ENCODE measurements around the gene NANOS2. TPM values are rescaled to one million over a fixed set of nuclear protein-coding genes. Genes with fewer than 3 reads are reported as not detected.

Gene NANOS2
- total and polyA plus RNA-seq, 10 donors: not detected

DNA sequence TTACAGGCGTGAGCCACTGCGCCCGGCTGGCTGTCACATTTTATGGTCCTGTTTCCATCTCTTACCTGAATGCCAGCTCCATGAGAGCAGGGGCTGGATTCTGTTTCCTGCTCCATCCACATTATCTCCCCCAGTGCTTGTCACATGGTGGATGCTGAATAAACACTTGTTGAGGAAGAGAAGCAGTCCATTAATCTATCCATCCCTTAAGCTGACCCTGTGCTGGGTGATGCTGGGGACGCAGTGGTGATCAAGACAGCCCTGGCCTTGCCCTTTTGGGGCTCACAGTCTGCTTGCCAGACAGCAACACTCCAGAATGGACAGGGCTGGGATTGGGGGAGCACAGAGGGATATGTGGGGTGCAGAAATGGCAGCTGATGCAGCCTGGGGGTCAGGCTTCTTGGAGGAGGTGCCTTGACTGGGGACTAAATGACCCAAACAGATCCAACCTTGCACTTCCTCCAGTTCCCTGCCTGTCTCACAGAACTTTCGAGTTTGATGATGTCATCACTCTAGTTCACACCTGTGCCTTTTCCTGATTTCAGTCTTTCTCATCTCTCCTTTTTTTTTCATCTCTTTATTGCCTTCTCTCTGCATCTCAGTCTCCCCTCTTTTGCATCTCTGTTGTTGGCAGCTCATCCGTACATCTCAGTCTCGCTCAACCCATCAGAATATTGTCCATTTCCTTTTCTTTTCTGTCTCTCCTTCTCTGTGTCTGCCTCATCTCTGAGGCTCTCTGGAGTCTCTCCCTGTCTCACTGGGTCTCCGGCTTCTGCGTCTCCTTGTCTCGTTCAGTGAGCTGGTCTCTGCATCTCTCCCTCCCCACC lies 33.3 kb downstream of the NANOS2 start:
- 81 to 88% (median 85%) methylated on average over 10 of the region's 10 CpGs for WGBS, 5 donors
- intact Hi-C loops (cut with DNase I; ENCODE audit: low total_unique reads): no loop called here

GRCh38 chr19:45879971-45880370 lies 34.6 kb downstream of the NANOS2 start:
- 81 to 92% (median 86%) methylated on average over 2 of the region's 2 CpGs for WGBS, 5 donors
- no peak for DNase-seq
- Histone ChIP-seq H3K4me1 (peaks cover 21 to 49% (median 40%) of the 10 kb centered on the region in 6 donors), H3K27ac (no peak overlapping the region), H3K4me3 (no peak overlapping the region), H3K27me3 (replicated peaks in 1 of 7) (peaks cover 0 to 46% (median 6%) of the 10 kb centered on the region in 7 donors), H3K36me3 (peaks cover 0 to 18% (median 9%) of the 10 kb centered on the region in 6 donors), H3K9me3 (no peaks in the 10 kb centered on the region)
- intact Hi-C loops (cut with DNase I; ENCODE audit: low total_unique reads): no loop called here
- TF ChIP-seq POLR2AphosphoS5 (IDR thresholded peaks at IDR 0.05) (no peak), CTCF (IDR thresholded peaks at IDR 0.05 in 8 of 11, conservative IDR thresholded peaks at IDR 0.05 in 3 of 11) (no peak), POLR2A (IDR thresholded peaks at IDR 0.05) (no peak)

More for the DNA sequence above, 33.3 kb downstream of the NANOS2 start:
- TF ChIP-seq CTCF (IDR thresholded peaks at IDR 0.05 in 8 of 11, conservative IDR thresholded peaks at IDR 0.05 in 3 of 11): no peak
- Histone ChIP-seq H3K36me3 (peaks cover 0 to 18% (median 9%) of the 10 kb centered on the region in 6 donors), H3K9me3 (no peaks in the 10 kb centered on the region), H3K4me3 (no peak overlapping the region), H3K4me1 (peaks cover 25 to 54% (median 46%) of the 10 kb centered on the region in 6 donors), H3K27me3 (replicated peaks in 1 of 7) (peaks cover 0 to 36% (median 6%) of the 10 kb centered on the region in 7 donors), H3K27ac (no peak overlapping the region)
- DNase-seq: no peak

- TF ChIP-seq POLR2AphosphoS5 (IDR thresholded peaks at IDR 0.05) (no peak), POLR2A (IDR thresholded peaks at IDR 0.05) (no peak), CTCF (IDR thresholded peaks at IDR 0.05 in 8 of 11, conservative IDR thresholded peaks at IDR 0.05 in 3 of 11) (no peak)
- H3K4me3 ChIP-seq: no peak overlapping the region
- no peaks in the 10 kb centered on the region for H3K9me3 ChIP-seq
- intact Hi-C loops (cut with DNase I; ENCODE audit: low total_unique reads): no loop called here
- WGBS, 5 donors: 44 to 66% (median 48%) methylated on average over 8 of the region's 8 CpGs
- DNase-seq: no peak
- H3K4me1 ChIP-seq: peaks cover 12 to 40% (median 31%) of the 10 kb centered on the region in 6 donors
- H3K27ac ChIP-seq: no peak overlapping the region
- peaks cover 0 to 10% (median 2%) of the 10 kb centered on the region in 6 donors for H3K36me3 ChIP-seq
- H3K27me3 ChIP-seq (replicated peaks in 1 of 7): peaks cover 0 to 52% (median 6%) of the 10 kb centered on the region in 7 donors
Observed at GRCh38 chr19:45879055-45879454, 35.5 kb downstream of the NANOS2 start.

- Histone ChIP-seq H3K4me1 (peaks cover 4 to 32% (median 23%) of the 10 kb centered on the region in 6 donors), H3K4me3 (no peak overlapping the region), H3K27ac (no peak overlapping the region), H3K9me3 (no peaks in the 10 kb centered on the region), H3K36me3 (peaks cover 0 to 6% (median 0%) of the 10 kb centered on the region in 6 donors), H3K27me3 (replicated peaks in 1 of 7) (peaks cover 0 to 52% (median 6%) of the 10 kb centered on the region in 7 donors)
- intact Hi-C loops (cut with DNase I; ENCODE audit: low total_unique reads): no loop called here
- 75 to 80% (median 76%) methylated on average over 8 to 11 of the region's 11 CpGs for WGBS, 5 donors
- DNase-seq: no peak
- no peak for TF ChIP-seq CTCF (IDR thresholded peaks at IDR 0.05 in 8 of 11, conservative IDR thresholded peaks at IDR 0.05 in 3 of 11)
- TF ChIP-seq POLR2AphosphoS5 (IDR thresholded peaks at IDR 0.05): no peak
- no peak for TF ChIP-seq POLR2A (IDR thresholded peaks at IDR 0.05)
Observed at GRCh38 chr19:45878043-45878794, 36.4 kb downstream of the NANOS2 start.

All from spleen (tissue), 11 donors.